GM12878 (cell line): ENCODE results near the gene HTRA3. TPM values are rescaled to one million over a fixed set of nuclear protein-coding genes. Genes with fewer than 3 reads are reported as not detected.

Source experiments
- ATAC-seq: fragments of 200-7000 bp; cut with Tn5 transposase; 3 replicates; pipeline ENCODE4 v1.9.1; 2020; ENCODE audit warnings: mild to moderate bottlenecking, moderate library complexity
- BruUV-seq: library from RNA; stranded (reverse); fragments of 400-500 nt; replicated peaks from 2 replicates; lab custom pipeline; 2021; lab: Mats Ljungman, UMichigan
- CTCF ChIA-PET: fragments of 300-600 bp; sonication (Branson Sonifier 250); formaldehyde crosslinking; extraction: SDS; loops from one replicate; lab custom pipeline; 2021; ENCODE audit warnings: inconsistent platforms; lab: Yijun Ruan, JAX
- POLR2A ChIA-PET: fragments of 350-600 bp; formaldehyde crosslinking; extraction: SDS; loops from one replicate; lab custom pipeline; 2021; ENCODE audit warnings: inconsistent platforms; lab: Charles Lee
- RAD21 ChIA-PET: fragments of 300-600 bp; sonication (Branson Sonifier 250); formaldehyde crosslinking; loops from one replicate; lab custom pipeline; 2023; ENCODE audit warnings: antibody characterized with exemption; ENCODE audit not compliant: unreplicated experiment; lab: Charles Lee
- SMC1A ChIA-PET: fragments of 300-600 bp; sonication (Branson Sonifier 250); formaldehyde crosslinking; loops from one replicate; lab custom pipeline; 2023; ENCODE audit not compliant: unreplicated experiment, uncharacterized antibody; lab: Charles Lee
- DNase-seq: peaks from one replicate; pipeline ENCODE4 v3.0.0-alpha.2; 2011; ENCODE audit warnings: low read depth, low spot score
- FAIRE-seq: peaks from 3 replicates; lab custom pipeline; 2011; peaks lifted over from hg19 to GRCh38; lab: Jason Lieb, UNC
- H2AFZ ChIP-seq: 2 replicates; pipeline ENCODE4 v1.6.0; 2011; ENCODE audit warnings: low read depth, low read length, control low read depth; ENCODE audit not compliant: control insufficient read depth
- H3K27ac ChIP-seq: 2 replicates; pipeline ENCODE4 v1.5.1; 2011; ENCODE audit warnings: control low read depth; ENCODE audit not compliant: control insufficient read depth, insufficient read depth
- H3K27me3 ChIP-seq, 2 experiments: replicated peaks in 1 of 2; 2 replicates each; pipeline versions ENCODE4 v1.6.0 to v1.6.1; 2011; ENCODE audit warnings: low read length in 1 of 2; ENCODE audit not compliant: control insufficient read depth in 2 of 2, insufficient read depth in 2 of 2
- H3K36me3 ChIP-seq, 2 experiments: 2 replicates each; pipeline ENCODE4 v1.5.1; 2011; ENCODE audit warnings: low read length in 1 of 2; ENCODE audit not compliant: control insufficient read depth in 2 of 2, insufficient read depth in 2 of 2
- H3K4me1 ChIP-seq: 2 replicates; pipeline ENCODE4 v1.6.1; 2011; ENCODE audit warnings: mild to moderate bottlenecking, low read length, moderate library complexity, mixed read lengths; ENCODE audit not compliant: control insufficient read depth, insufficient read depth
- H3K4me2 ChIP-seq: 2 replicates; pipeline ENCODE4 v1.6.0; 2011; ENCODE audit warnings: control low read depth; ENCODE audit not compliant: control insufficient read depth, insufficient read depth
- H3K4me3 ChIP-seq: fragments of 200-600 bp; sonication (generic); 2 replicates; pipeline ENCODE4 v1.5.1; 2016
- H3K79me2 ChIP-seq: 2 replicates; pipeline ENCODE4 v1.6.0; 2011; ENCODE audit warnings: low read length; ENCODE audit not compliant: control insufficient read depth, insufficient read depth
- H3K9ac ChIP-seq: 2 replicates; pipeline ENCODE4 v1.8.0; 2011; ENCODE audit warnings: low read length, control low read depth, mixed read lengths; ENCODE audit not compliant: control insufficient read depth, insufficient read depth
- H3K9me3 ChIP-seq: replicated peaks from 3 replicates; pipeline ENCODE4 v1.5.1; 2011; ENCODE audit warnings: mild to moderate bottlenecking, low read length; ENCODE audit not compliant: control insufficient read depth, insufficient read depth
- H4K20me1 ChIP-seq: 2 replicates; pipeline ENCODE4 v1.6.0; 2011; ENCODE audit not compliant: control insufficient read depth, insufficient read depth
- FOS ChIP-seq: IDR thresholded peaks from 3 replicates; pipeline ENCODE4 v1.6.1; 2011; ENCODE audit warnings: borderline replicate concordance; ENCODE audit not compliant: insufficient read length; ENCODE audit errors: extremely low read depth
- IKZF1 ChIP-seq: fragments of 450-650 bp; conservative IDR thresholded peaks from 2 replicates; pipeline ENCODE4 v1.6.1; 2017; ENCODE audit warnings: antibody characterized with exemption, mild to moderate bottlenecking
- ZNF217 ChIP-seq: fragments of 450-650 bp; IDR thresholded peaks from 2 replicates; pipeline ENCODE4 v1.6.1; 2017; ENCODE audit warnings: antibody characterized with exemption, mild to moderate bottlenecking
- WGBS: methylation state at CpG from one replicate; pipeline ENCODE4 v1.1.6; 2016; ENCODE audit warnings: low lambda C conversion rate; ENCODE audit not compliant: insufficient replicate concordance, insufficient coverage; ENCODE audit errors: missing lambda C conversion rate; 5-methylcytosine and 5-hydroxymethylcytosine counted together
- in situ Hi-C: fragments of 300-500 bp; cut with MboI; formaldehyde crosslinking; loops from 9 replicates; pipeline ENCODE4 v1.14.3; 2018; ENCODE audit warnings: mixed read lengths
- intact Hi-C: fragments of 100-400 bp; cut with micrococcal nuclease; formaldehyde crosslinking; loops from one replicate; pipeline ENCODE4 v1.14.2; 2022; ENCODE audit not compliant: unreplicated experiment
- polyA plus RNA-seq, 11 experiments: library from polyadenylated mRNA; depleted of rRNA in 4 of 11; unstranded in 6 of 11; stranded (reverse) in 5 of 11; fragments of >200 nt; fragmentation: Nextera tagmentation in 4 of 11; fragmentation: Illumina TruSeq in 1 of 11; extraction: Ambion mirVana in 4 of 11; extraction: Trizol in 1 of 11; gene quantifications; 1 replicate in 1 of 11; 2 replicates in 10 of 11; pipeline versions ENCODE4 v1.2.1 to v1.2.3, GENCODE V29; 2011 to 2016; ENCODE audit warnings: inconsistent platforms in 2 of 11, missing spikeins in 2 of 11, low read depth in 1 of 11
- total RNA-seq, 4 experiments: library from RNA; depleted of rRNA in 3 of 4; stranded (reverse); fragments of >200 nt in 3 of 4; fragmentation: Illumina TruSeq in 1 of 4; extraction: Trizol in 1 of 4; gene quantifications; 2 replicates each; pipeline versions ENCODE4 v1.2.1 to v1.2.3, GENCODE V29; 2013 to 2021
- TF ChIP-seq, protein P1 (sequence below): fragments of 150-350 bp; IDR thresholded peaks from 2 replicates; pipeline ENCODE4 v1.6.1; 2016; ENCODE audit warnings: low read depth, low read length

HTRA3 gene
- total and polyA plus RNA-seq, 10 of the 15 experiments (the other 5 are each of a cell fraction or from before 2014, with no cell fraction given): 0.04 to 1.2 (median 0.08) TPM; not detected in 7

DNA sequence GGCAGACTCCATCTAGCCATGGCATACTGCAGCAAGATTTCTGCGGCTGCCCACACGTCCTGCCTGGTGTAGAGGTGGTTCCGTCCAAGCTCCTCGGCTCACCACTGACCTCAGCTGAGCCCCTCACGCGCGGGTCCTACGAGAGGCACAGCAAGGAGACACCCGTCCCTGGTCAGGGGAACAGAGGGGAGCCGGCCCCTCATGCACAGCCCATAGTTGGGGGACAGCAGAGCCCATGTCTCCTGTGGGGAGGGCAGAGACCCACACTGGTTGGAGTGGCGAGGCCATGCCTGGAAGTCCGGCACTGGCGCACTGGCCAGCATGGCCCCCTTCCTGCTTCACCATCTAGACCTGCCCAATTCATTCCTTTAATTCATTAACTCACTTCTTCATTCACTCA lies 80.8 kb downstream of the HTRA3 start:
- intact Hi-C loops: no loop called here
- H3K27me3 ChIP-seq: no peaks in the 10 kb centered on the region; a peak in 1 of 4 replicates
- CTCF ChIA-PET: no interaction called here
- H3K9ac ChIP-seq: no peak overlapping the region
- no peak overlapping the region for H3K27ac ChIP-seq
- no peaks in the 10 kb centered on the region; the same call in 2 of the 3 replicates for H3K9me3 ChIP-seq
- RAD21 ChIA-PET: no interaction called here
- FAIRE-seq: no peak
- SMC1A ChIA-PET: no interaction called here
- H3K79me2 ChIP-seq: no peaks in the 10 kb centered on the region
- in situ Hi-C loops: no loop called here
- H3K4me2 ChIP-seq: no peak overlapping the region
- H3K4me3 ChIP-seq: no peak overlapping the region
- H4K20me1 ChIP-seq: no peaks in the 10 kb centered on the region
- POLR2A ChIA-PET: no interaction called here
- no TSS peak for BruUV-seq
- no peak for ATAC-seq
- no peak for DNase-seq
- TF ChIP-seq IKZF1 (no peak), FOS (no peak), ZNF217 (no peak)
- TF ChIP-seq, protein P1, sequence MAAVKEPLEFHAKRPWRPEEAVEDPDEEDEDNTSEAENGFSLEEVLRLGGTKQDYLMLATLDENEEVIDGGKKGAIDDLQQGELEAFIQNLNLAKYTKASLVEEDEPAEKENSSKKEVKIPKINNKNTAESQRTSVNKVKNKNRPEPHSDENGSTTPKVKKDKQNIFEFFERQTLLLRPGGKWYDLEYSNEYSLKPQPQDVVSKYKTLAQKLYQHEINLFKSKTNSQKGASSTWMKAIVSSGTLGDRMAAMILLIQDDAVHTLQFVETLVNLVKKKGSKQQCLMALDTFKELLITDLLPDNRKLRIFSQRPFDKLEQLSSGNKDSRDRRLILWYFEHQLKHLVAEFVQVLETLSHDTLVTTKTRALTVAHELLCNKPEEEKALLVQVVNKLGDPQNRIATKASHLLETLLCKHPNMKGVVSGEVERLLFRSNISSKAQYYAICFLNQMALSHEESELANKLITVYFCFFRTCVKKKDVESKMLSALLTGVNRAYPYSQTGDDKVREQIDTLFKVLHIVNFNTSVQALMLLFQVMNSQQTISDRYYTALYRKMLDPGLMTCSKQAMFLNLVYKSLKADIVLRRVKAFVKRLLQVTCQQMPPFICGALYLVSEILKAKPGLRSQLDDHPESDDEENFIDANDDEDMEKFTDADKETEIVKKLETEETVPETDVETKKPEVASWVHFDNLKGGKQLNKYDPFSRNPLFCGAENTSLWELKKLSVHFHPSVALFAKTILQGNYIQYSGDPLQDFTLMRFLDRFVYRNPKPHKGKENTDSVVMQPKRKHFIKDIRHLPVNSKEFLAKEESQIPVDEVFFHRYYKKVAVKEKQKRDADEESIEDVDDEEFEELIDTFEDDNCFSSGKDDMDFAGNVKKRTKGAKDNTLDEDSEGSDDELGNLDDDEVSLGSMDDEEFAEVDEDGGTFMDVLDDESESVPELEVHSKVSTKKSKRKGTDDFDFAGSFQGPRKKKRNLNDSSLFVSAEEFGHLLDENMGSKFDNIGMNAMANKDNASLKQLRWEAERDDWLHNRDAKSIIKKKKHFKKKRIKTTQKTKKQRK: no peak
- 42% methylated on average over 13 of the region's 13 CpGs for WGBS
- no peaks in the 10 kb centered on the region for H3K36me3 ChIP-seq
- H3K4me1 ChIP-seq: no peaks in the 10 kb centered on the region
- no peak overlapping the region for H2AFZ ChIP-seq
